IgD-negative memory B cell (primary cell): ENCODE results near the gene SLC1A7. TPM values are rescaled to one million over a fixed set of nuclear protein-coding genes. Genes with fewer than 3 reads are reported as not detected.

Source experiments
- H3K27ac Mint-ChIP-seq, 3 donors: one replicate each; pipeline ENCODE4 v1.8.0; 2020 to 2022; ENCODE audit warnings: mild to moderate bottlenecking in 3 of 3, mixed read lengths in 3 of 3, moderate library complexity in 1 of 3
- H3K27me3 Mint-ChIP-seq: one replicate; pipeline ENCODE4 v1.8.0; 2021; ENCODE audit warnings: mixed read lengths
- H3K36me3 Mint-ChIP-seq: one replicate; pipeline ENCODE4 v1.8.0; 2020; ENCODE audit warnings: mild to moderate bottlenecking, mixed read lengths
- H3K4me1 Mint-ChIP-seq, 3 donors: one replicate each; pipeline ENCODE4 v1.8.0; 2020 to 2022; ENCODE audit warnings: mixed read lengths in 3 of 3, mild to moderate bottlenecking in 1 of 3
- H3K4me3 Mint-ChIP-seq, 4 donors: one replicate each; pipeline ENCODE4 v1.8.0; 2020 to 2022; ENCODE audit warnings: mild to moderate bottlenecking in 4 of 4, mixed read lengths in 4 of 4, moderate library complexity in 3 of 4
- H3K9me3 Mint-ChIP-seq, 3 donors: one replicate each; pipeline ENCODE4 v1.8.0; 2020 to 2021; ENCODE audit warnings: mixed read lengths in 3 of 3, mild to moderate bottlenecking in 1 of 3
- polyA plus RNA-seq: library from polyadenylated mRNA; unstranded; fragments of 300-500 nt; fragmentation: Illumina TruSeq; gene quantifications from one replicate; pipeline ENCODE4 v1.2.3, GENCODE V29; 2021

Gene SLC1A7
- polyA plus RNA-seq, 1 donor from 2014 or later = not detected

- H3K9me3 Mint-ChIP-seq = no peaks in the 10 kb centered on the region
- no peaks in the 10 kb centered on the region for H3K27me3 Mint-ChIP-seq
- no peaks in the 10 kb centered on the region for H3K4me1 Mint-ChIP-seq
- H3K4me3 Mint-ChIP-seq = no peak overlapping the region
- H3K36me3 Mint-ChIP-seq = peaks cover 7% of the 10 kb centered on the region
- no peak overlapping the region for H3K27ac Mint-ChIP-seq
These were observed 3.7 kb upstream of the SLC1A7 start for GRCh38 chr1:53145942-53146708.

GRCh38 chr1:53145619-53145941 lies 3.1 kb upstream of the SLC1A7 start:
- no peaks in the 10 kb centered on the region for H3K27me3 Mint-ChIP-seq
- no peaks in the 10 kb centered on the region for H3K4me1 Mint-ChIP-seq
- peaks cover 7% of the 10 kb centered on the region for H3K36me3 Mint-ChIP-seq
- no peak overlapping the region for H3K27ac Mint-ChIP-seq
- no peaks in the 10 kb centered on the region for H3K9me3 Mint-ChIP-seq
- H3K4me3 Mint-ChIP-seq = no peak overlapping the region

GRCh38 chr1:53145051-53145600 lies 2.7 kb upstream of the SLC1A7 start:
- H3K4me3 Mint-ChIP-seq = no peak overlapping the region
- H3K27ac Mint-ChIP-seq = no peak overlapping the region
- H3K27me3 Mint-ChIP-seq = no peaks in the 10 kb centered on the region

GRCh38 chr1:53144201-53144600 lies 1.8 kb upstream of the SLC1A7 start:
- H3K27ac Mint-ChIP-seq = peak overlapping the region in 1 of 3 donors; percentile 6
- peaks cover 7% of the 10 kb centered on the region for H3K36me3 Mint-ChIP-seq
- H3K27me3 Mint-ChIP-seq = no peaks in the 10 kb centered on the region
- no peaks in the 10 kb centered on the region for H3K4me1 Mint-ChIP-seq
- no peaks in the 10 kb centered on the region for H3K9me3 Mint-ChIP-seq
- no peak overlapping the region for H3K4me3 Mint-ChIP-seq

More at GRCh38 chr1:53145051-53145600, 2.7 kb upstream of the SLC1A7 start:
- Mint-ChIP-seq H3K4me1 (no peaks in the 10 kb centered on the region), H3K36me3 (peaks cover 7% of the 10 kb centered on the region), H3K9me3 (no peaks in the 10 kb centered on the region)

GRCh38 chr1:53143527-53143926 lies 1.1 kb upstream of the SLC1A7 start:
- Mint-ChIP-seq H3K36me3 (peaks cover 7% of the 10 kb centered on the region), H3K27ac (no peak overlapping the region), H3K4me3 (no peak overlapping the region), H3K4me1 (no peaks in the 10 kb centered on the region), H3K9me3 (peaks cover 0 to 2% (median 0%) of the 10 kb centered on the region in 3 donors), H3K27me3 (no peaks in the 10 kb centered on the region)

GRCh38 chr1:53141487-53142055 lies 867 bp downstream of the SLC1A7 start:
- Mint-ChIP-seq H3K27ac (peak overlapping the region in 1 of 3 donors; percentile 20), H3K4me3 (peak overlapping the region in 1 of 4 donors; percentile 21), H3K9me3 (peaks cover 6 to 10% (median 7%) of the 10 kb centered on the region in 3 donors), H3K4me1 (no peaks in the 10 kb centered on the region), H3K27me3 (no peaks in the 10 kb centered on the region), H3K36me3 (peaks cover 6% of the 10 kb centered on the region)

GRCh38 chr1:53140451-53140850 lies 2.0 kb downstream of the SLC1A7 start:
- H3K36me3 Mint-ChIP-seq = peaks cover 2% of the 10 kb centered on the region
- H3K4me1 Mint-ChIP-seq = no peaks in the 10 kb centered on the region
- H3K27me3 Mint-ChIP-seq = no peaks in the 10 kb centered on the region
- no peak overlapping the region for H3K27ac Mint-ChIP-seq
- H3K9me3 Mint-ChIP-seq = peaks cover 6 to 10% (median 7%) of the 10 kb centered on the region in 3 donors
- H3K4me3 Mint-ChIP-seq = no peak overlapping the region

GRCh38 chr1:53139951-53140361 lies 2.5 kb downstream of the SLC1A7 start:
- Mint-ChIP-seq H3K4me1 (no peaks in the 10 kb centered on the region), H3K27me3 (no peaks in the 10 kb centered on the region), H3K4me3 (no peak overlapping the region), H3K27ac (no peak overlapping the region), H3K9me3 (peaks cover 6 to 10% (median 7%) of the 10 kb centered on the region in 3 donors), H3K36me3 (peaks cover 2% of the 10 kb centered on the region)

GRCh38 chr1:53138991-53139884 lies 3.2 kb downstream of the SLC1A7 start:
- Mint-ChIP-seq H3K4me3 (no peak overlapping the region), H3K27me3 (no peaks in the 10 kb centered on the region), H3K9me3 (peaks cover 6 to 10% (median 7%) of the 10 kb centered on the region in 3 donors), H3K36me3 (peaks cover 1% of the 10 kb centered on the region), H3K4me1 (no peaks in the 10 kb centered on the region), H3K27ac (no peak overlapping the region)

GRCh38 chr1:53137729-53138128 lies 4.7 kb downstream of the SLC1A7 start:
- no peak overlapping the region for H3K27ac Mint-ChIP-seq
- H3K4me1 Mint-ChIP-seq = no peaks in the 10 kb centered on the region
- no peak overlapping the region for H3K4me3 Mint-ChIP-seq
- H3K27me3 Mint-ChIP-seq = no peaks in the 10 kb centered on the region
- peaks cover 6 to 11% (median 7%) of the 10 kb centered on the region in 3 donors for H3K9me3 Mint-ChIP-seq
- H3K36me3 Mint-ChIP-seq = peaks cover 1% of the 10 kb centered on the region

- Mint-ChIP-seq H3K9me3 (peaks cover 6 to 11% (median 7%) of the 10 kb centered on the region in 3 donors), H3K27me3 (no peaks in the 10 kb centered on the region), H3K4me3 (no peak overlapping the region)
These were observed 6.7 kb downstream of the SLC1A7 start for GRCh38 chr1:53135735-53136114.

GRCh38 chr1:53134961-53135734 lies 7.3 kb downstream of the SLC1A7 start:
- no peak overlapping the region for H3K4me3 Mint-ChIP-seq
- peak overlapping the region in 1 of 3 donors; percentile 48 for H3K27ac Mint-ChIP-seq

More at GRCh38 chr1:53135735-53136114, 6.7 kb downstream of the SLC1A7 start:
- Mint-ChIP-seq H3K27ac (no peak overlapping the region), H3K4me1 (no peaks in the 10 kb centered on the region), H3K36me3 (no peaks in the 10 kb centered on the region)

GRCh38 chr1:53134042-53134485 lies 8.4 kb downstream of the SLC1A7 start:
- H3K4me3 Mint-ChIP-seq = peak overlapping the region in 1 of 4 donors; percentile 15
- no peaks in the 10 kb centered on the region for H3K4me1 Mint-ChIP-seq
- no peak overlapping the region for H3K27ac Mint-ChIP-seq
- no peaks in the 10 kb centered on the region for H3K27me3 Mint-ChIP-seq
- H3K9me3 Mint-ChIP-seq = peaks cover 6 to 11% (median 7%) of the 10 kb centered on the region in 3 donors
- H3K36me3 Mint-ChIP-seq = peaks cover 1% of the 10 kb centered on the region

More at GRCh38 chr1:53134961-53135734, 7.3 kb downstream of the SLC1A7 start:
- no peaks in the 10 kb centered on the region for H3K27me3 Mint-ChIP-seq
- H3K4me1 Mint-ChIP-seq = no peaks in the 10 kb centered on the region
- H3K9me3 Mint-ChIP-seq = peaks cover 6 to 11% (median 7%) of the 10 kb centered on the region in 3 donors
- no peaks in the 10 kb centered on the region for H3K36me3 Mint-ChIP-seq
